K562 (cell line): ENCODE measurements around the gene DTX3. TPM values are rescaled to one million over a fixed set of nuclear protein-coding genes. Genes with fewer than 3 reads are reported as not detected.

Source experiments
- ATAC-seq: fragments of 200-7000 bp; cut with Tn5 transposase; 3 replicates; pipeline ENCODE4 v1.9.1; 2020; ENCODE audit warnings: moderate library complexity
- BruUV-seq: library from RNA; stranded (reverse); fragments of 400-500 nt; replicated peaks from 2 replicates; lab custom pipeline; 2021; lab: Mats Ljungman, UMichigan
- CTCF ChIA-PET: fragments of 300-600 bp; formaldehyde crosslinking; extraction: SDS; loops from one replicate; lab custom pipeline; 2021; ENCODE audit warnings: low intra/inter-chr PET ratio; lab: Yijun Ruan, JAX
- POLR2A ChIA-PET: fragments of 300-600, 350-650 bp; sonication (Branson Sonifier 250); formaldehyde crosslinking; extraction: SDS; loops from one replicate; lab custom pipeline; 2021; ENCODE audit warnings: antibody characterized with exemption, inconsistent platforms; lab: Yijun Ruan, JAX
- DNase-seq, 4 experiments: peaks; one replicate each; pipeline versions ENCODE4 v3.0.0 to v3.0.0-alpha.2; 2011 to 2018; ENCODE audit warnings: low spot score in 3 of 4, mixed read lengths in 3 of 4; ENCODE audit errors: extremely low read depth in 1 of 4
- FAIRE-seq: peaks from 2 replicates; lab custom pipeline; 2011; peaks lifted over from hg19 to GRCh38; lab: Jason Lieb, UNC
- H2AFZ ChIP-seq: 2 replicates; pipeline ENCODE4 v1.6.0; 2011; ENCODE audit warnings: low read depth, low read length, control low read depth, inconsistent platforms
- H3K27ac ChIP-seq: fragments of 200-600 bp; 3 replicates; pipeline ENCODE4 v1.8.0; 2011; ENCODE audit warnings: low read depth, mild to moderate bottlenecking, control low read depth, inconsistent platforms, low read length, moderate library complexity, mixed read lengths; ENCODE audit errors: extremely low read depth
- H3K27me3 ChIP-seq, 2 experiments: fragments of 300-600 bp in 1 of 2; 2 replicates in 1 of 2; 3 replicates in 1 of 2; pipeline versions ENCODE4 v1.6.0 to v1.8.0; 2011; ENCODE audit warnings: inconsistent platforms in 2 of 2, low read length in 2 of 2, mild to moderate bottlenecking in 1 of 2, mixed read lengths in 1 of 2, moderate library complexity in 1 of 2; ENCODE audit not compliant: control insufficient read depth in 2 of 2, insufficient read depth in 2 of 2
- H3K36me3 ChIP-seq: fragments of 300-600 bp; 3 replicates; pipeline ENCODE4 v1.8.0; 2011; ENCODE audit warnings: mild to moderate bottlenecking, low read length, inconsistent platforms; ENCODE audit not compliant: control insufficient read depth, insufficient read depth
- H3K4me1 ChIP-seq, 2 experiments: fragments of 200-600 bp in 1 of 2; replicated peaks in 1 of 2; 2 replicates in 1 of 2; 3 replicates in 1 of 2; pipeline versions ENCODE4 v1.5.1 to v1.8.0; 2011; ENCODE audit warnings: inconsistent platforms in 2 of 2, low read length in 2 of 2, mild to moderate bottlenecking in 1 of 2, mixed read lengths in 1 of 2, moderate library complexity in 1 of 2; ENCODE audit not compliant: control insufficient read depth in 2 of 2, insufficient read depth in 2 of 2
- H3K4me2 ChIP-seq: 2 replicates; pipeline ENCODE4 v1.6.1; 2011; ENCODE audit warnings: low read length, control low read depth, inconsistent platforms, mixed read lengths; ENCODE audit not compliant: insufficient read depth
- H3K4me3 ChIP-seq: fragments of 200-600 bp; sonication (generic), shearing (Covaris generic); 2 replicates; pipeline ENCODE4 v1.5.1; 2016; ENCODE audit warnings: control low read depth, inconsistent platforms
- H3K79me2 ChIP-seq: fragments of 200-600 bp; 3 replicates; pipeline ENCODE4 v1.8.0; 2011; ENCODE audit warnings: low read length, inconsistent platforms; ENCODE audit not compliant: control insufficient read depth, insufficient read depth
- H3K9ac ChIP-seq, 2 experiments: 2 replicates each; pipeline versions ENCODE4 v1.6.0 to v1.6.1; 2011; ENCODE audit warnings: low read depth in 2 of 2, low read length in 2 of 2, control low read depth in 1 of 2, inconsistent platforms in 1 of 2, mild to moderate bottlenecking in 1 of 2, mixed read lengths in 1 of 2; ENCODE audit not compliant: insufficient read depth in 1 of 2
- H3K9me1 ChIP-seq: one replicate; pipeline ENCODE4 v1.6.0; 2011; ENCODE audit warnings: inconsistent platforms, mild to moderate bottlenecking, low read length, moderate library complexity; ENCODE audit not compliant: control insufficient read depth, insufficient read depth
- H3K9me3 ChIP-seq: replicated peaks from 2 replicates; pipeline ENCODE4 v1.5.1; 2011; ENCODE audit warnings: low read depth, low read length, inconsistent platforms; ENCODE audit not compliant: control insufficient read depth, insufficient read depth
- H4K20me1 ChIP-seq: replicated peaks from 2 replicates; pipeline ENCODE4 v1.6.1; 2011; ENCODE audit warnings: low read length, inconsistent platforms, mixed read lengths; ENCODE audit not compliant: control insufficient read depth, insufficient read depth
- GTF2E2 ChIP-seq: fragments of 200-800 bp; sonication (Bioruptor generic); IDR thresholded peaks from 2 replicates; pipeline ENCODE4 v1.6.1; 2016; ENCODE audit warnings: missing genetic modification characterization, missing compliant biosample characterization
- HNRNPK ChIP-seq: fragments of 200-400 bp; formaldehyde crosslinking; IDR thresholded peaks from one replicate; pipeline ENCODE4 v1.6.1; 2018; ENCODE audit warnings: mild to moderate bottlenecking, low read depth, low read length; ENCODE audit not compliant: poor library complexity, severe bottlenecking
- KLF10 ChIP-seq: fragments of 250-450 bp; sonication (Bioruptor Pico); IDR thresholded peaks from 2 replicates; pipeline ENCODE4 v1.6.1; 2021; ENCODE audit warnings: matching md5 sums
- NCOA6 ChIP-seq: fragments of 450-650 bp; IDR thresholded peaks from 2 replicates; pipeline ENCODE4 v1.6.1; 2017; ENCODE audit warnings: mild to moderate bottlenecking
- NFIX ChIP-seq: fragments of 250-450 bp; sonication (Bioruptor Pico); IDR thresholded peaks from 2 replicates; pipeline ENCODE4 v1.4.0; 2020; ENCODE audit warnings: low read depth, mild to moderate bottlenecking, moderate library complexity
- NFXL1 ChIP-seq: fragments of 450-650 bp; formaldehyde crosslinking; IDR thresholded peaks from 2 replicates; pipeline ENCODE4 v1.4.0; 2021; ENCODE audit warnings: mild to moderate bottlenecking
- POLR2B ChIP-seq: fragments of 450-650 bp; IDR thresholded peaks from 2 replicates; pipeline ENCODE4 v1.6.1; 2018; ENCODE audit warnings: low read depth; ENCODE audit not compliant: partially characterized antibody
- SMAD1 ChIP-seq: fragments of 150-350 bp; IDR thresholded peaks from 2 replicates; pipeline ENCODE4 v1.6.1; 2014; ENCODE audit warnings: low read length, low read depth; ENCODE audit not compliant: partially characterized antibody
- SMARCC2 ChIP-seq: fragments of 450-650 bp; IDR thresholded peaks from 2 replicates; pipeline ENCODE4 v1.6.1; 2017; ENCODE audit warnings: antibody characterized with exemption, moderate library complexity, mild to moderate bottlenecking, low read depth
- TARDBP ChIP-seq: fragments of 450-650 bp; IDR thresholded peaks from 2 replicates; pipeline ENCODE4 v1.6.1; 2016
- ZNF277 ChIP-seq: fragments of 250-450 bp; sonication (Bioruptor Pico); IDR thresholded peaks from 2 replicates; pipeline ENCODE4 v1.8.0; 2022; ENCODE audit warnings: inconsistent platforms, mild to moderate bottlenecking, moderate library complexity, borderline replicate concordance
- in situ Hi-C: fragments of 300-500 bp; cut with MboI; formaldehyde crosslinking; loops from 4 replicates; pipeline ENCODE4 v1.15.0; 2018; ENCODE audit warnings: inconsistent platforms, mixed read lengths
- intact Hi-C: fragments of 100-400 bp; cut with micrococcal nuclease; formaldehyde crosslinking; loops from 2 replicates; pipeline ENCODE4 v1.14.2; 2022
- polyA plus RNA-seq, 8 experiments: library from polyadenylated mRNA; depleted of rRNA in 4 of 8; stranded (reverse) in 5 of 8; unstranded in 3 of 8; fragments of >200 nt; fragmentation: Nextera tagmentation in 2 of 8; fragmentation: Illumina TruSeq in 1 of 8; extraction: Ambion mirVana in 2 of 8; extraction: Trizol in 1 of 8; gene quantifications; 2 replicates each; pipeline versions ENCODE4 v1.2.1 to v1.2.3, GENCODE V29; 2011 to 2014; ENCODE audit warnings: inconsistent platforms in 1 of 8, missing spikeins in 1 of 8
- total RNA-seq, 7 experiments: library from RNA; depleted of rRNA in 6 of 7; stranded (reverse); fragments of >200 nt in 6 of 7; fragmentation: Illumina TruSeq in 2 of 7; extraction: Trizol in 2 of 7; gene quantifications; 2 replicates each; pipeline versions ENCODE4 v1.2.1 to v1.2.3, GENCODE V29; 2011 to 2021; ENCODE audit warnings: low replicate concordance in 1 of 7
- TF ChIP-seq, protein P1 (sequence below): sonication (generic); formaldehyde crosslinking; IDR thresholded peaks from 2 replicates; pipeline ENCODE4 v1.8.0; 2022; ENCODE audit warnings: missing genetic modification reagents, mild to moderate bottlenecking, moderate library complexity, borderline replicate concordance

The DTX3 gene
- total and polyA plus RNA-seq, 9 of the 15 experiments (the other 6 are each of a cell fraction or from before 2014, with no cell fraction given): 0.03 to 0.09 (median 0.06) TPM; not detected in 6

DNA sequence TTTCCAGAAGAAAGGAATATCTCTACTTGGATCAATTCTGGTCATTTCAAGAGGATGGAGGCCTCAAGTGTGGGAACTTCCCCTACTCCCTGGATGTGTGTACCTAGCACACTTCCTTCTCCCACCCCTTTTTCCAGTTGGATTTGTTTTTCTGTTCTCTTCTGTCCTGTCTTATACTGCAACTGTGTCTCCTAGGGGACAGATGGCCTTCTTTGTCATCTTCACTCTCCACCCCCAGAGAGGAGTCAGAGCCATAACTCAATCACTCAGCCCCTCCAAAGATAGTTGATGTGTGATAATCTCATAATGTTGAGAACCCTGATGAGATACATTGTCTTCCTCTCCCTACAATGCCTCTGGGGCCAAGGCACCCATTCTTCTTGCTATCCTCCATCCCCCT, 2.1 kb upstream of the DTX3 start:
- BruUV-seq: no TSS peak
- DNase-seq (no peak), ATAC-seq (no peak), FAIRE-seq (no peak)
- no peak overlapping the region for H3K9ac ChIP-seq
- no peak for TF ChIP-seq GTF2E2
- TF ChIP-seq TARDBP: no peak
- no peak for TF ChIP-seq SMARCC2
- TF ChIP-seq, protein P1, sequence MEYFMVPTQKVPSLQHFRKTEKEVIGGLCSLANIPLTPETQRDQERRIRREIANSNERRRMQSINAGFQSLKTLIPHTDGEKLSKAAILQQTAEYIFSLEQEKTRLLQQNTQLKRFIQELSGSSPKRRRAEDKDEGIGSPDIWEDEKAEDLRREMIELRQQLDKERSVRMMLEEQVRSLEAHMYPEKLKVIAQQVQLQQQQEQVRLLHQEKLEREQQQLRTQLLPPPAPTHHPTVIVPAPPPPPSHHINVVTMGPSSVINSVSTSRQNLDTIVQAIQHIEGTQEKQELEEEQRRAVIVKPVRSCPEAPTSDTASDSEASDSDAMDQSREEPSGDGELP (CRISPR knock-in tag): no peak
- no peak for TF ChIP-seq NFXL1 (CRISPR knock-in tag)
- TF ChIP-seq NCOA6: no peak
- TF ChIP-seq KLF10: no peak
- TF ChIP-seq ZNF277 (CRISPR knock-in tag): no peak
- TF ChIP-seq POLR2B: no peak
- TF ChIP-seq HNRNPK: no peak
- TF ChIP-seq NFIX (CRISPR knock-in tag): no peak
- TF ChIP-seq SMAD1: no peak
- TF ChIP-seq, all 486 proteins: peak for 0
- Histone ChIP-seq H3K4me3 (no peak overlapping the region), H2AFZ (no peak overlapping the region), H3K4me2 (no peak overlapping the region), H3K4me1 (peaks cover 9 to 12% of the 10 kb centered on the region in 2 experiments; a peak in 4 of 5 replicates), H3K9me1 (no peaks in the 10 kb centered on the region), H3K36me3 (peaks cover 47% of the 10 kb centered on the region; the same call in 2 of the 3 replicates), H3K27ac (no peak overlapping the region), H3K27me3 (no peaks in the 10 kb centered on the region), H3K9me3 (no peaks in the 10 kb centered on the region), H3K79me2 (no peaks in the 10 kb centered on the region), H4K20me1 (no peaks in the 10 kb centered on the region)
- CTCF ChIA-PET: no interaction called here
- in situ Hi-C loops: no loop called here
- POLR2A ChIA-PET: no interaction called here
- intact Hi-C loops: no loop called here
